ENCODE data around the gene SH3BP5L. TPM values are rescaled to one million over a fixed set of nuclear protein-coding genes. Genes with fewer than 3 reads are reported as not detected.
A peak's percentile ranks its signal among the peaks of the same experiment; 100 is the strongest.

Gene SH3BP5L
- total and polyA plus RNA-seq, 10 of the 15 experiments (the other 5 are each of a cell fraction or from before 2014, with no cell fraction given): 1.1 to 22.8 (median 10.9) TPM

- TF ChIP-seq RB1 (IDR thresholded peaks at IDR 0.05; ENCODE audit: borderline replicate concordance) (peak; percentile 58; the same call in 1 of the 2 replicates), RAD21 (IDR thresholded peaks at IDR 0.05; ENCODE audit: insufficient read depth, low read depth, low read length) (no peak), GABPA (IDR thresholded peaks at IDR 0.05; ENCODE audit: low read depth) (peak; percentile 52), ATF7 (IDR thresholded peaks at IDR 0.05; ENCODE audit: low read depth) (peak; percentile 96), KLF5 (IDR thresholded peaks at IDR 0.05; ENCODE audit: partially characterized antibody) (peak; percentile 48), ATF2 (IDR thresholded peaks at IDR 0.05; ENCODE audit: low read length) (peak; percentile 95), NFIC (IDR thresholded peaks at IDR 0.05; ENCODE audit: low read depth, low read length) (peak; percentile 88), CBFB (IDR thresholded peaks at IDR 0.05; ENCODE audit: low read depth) (peak; percentile 78), ZNF24 (IDR thresholded peaks at IDR 0.05) (peak; percentile 99), MTA3 (IDR thresholded peaks at IDR 0.05; ENCODE audit: borderline replicate concordance, low read length) (peak; percentile 92; the same call in 1 of the 2 replicates), IRF4 (IDR thresholded peaks at IDR 0.05; ENCODE audit: low read depth, low read length) (peak; percentile 59), ZNF592 (IDR thresholded peaks at IDR 0.05) (no peak), MEF2A (IDR thresholded peaks at IDR 0.05; ENCODE audit: insufficient read depth, low read depth, low read length) (no peak)
These were observed 48.3 kb upstream of the SH3BP5L start (continued) for GRCh38 chr1:248873993-248874533.
